Measurements from ENCODE around the gene CDY2A.
"Not testable (repeated sequence)": the region's sequence is repeated elsewhere in the genome, so short reads cannot be mapped to it uniquely, and the experiment has no call there.

- TF ChIP-seq EP300, POLR2A (IDR thresholded peaks at IDR 0.05): not testable (repeated sequence)
- TF ChIP-seq, protein P1, sequence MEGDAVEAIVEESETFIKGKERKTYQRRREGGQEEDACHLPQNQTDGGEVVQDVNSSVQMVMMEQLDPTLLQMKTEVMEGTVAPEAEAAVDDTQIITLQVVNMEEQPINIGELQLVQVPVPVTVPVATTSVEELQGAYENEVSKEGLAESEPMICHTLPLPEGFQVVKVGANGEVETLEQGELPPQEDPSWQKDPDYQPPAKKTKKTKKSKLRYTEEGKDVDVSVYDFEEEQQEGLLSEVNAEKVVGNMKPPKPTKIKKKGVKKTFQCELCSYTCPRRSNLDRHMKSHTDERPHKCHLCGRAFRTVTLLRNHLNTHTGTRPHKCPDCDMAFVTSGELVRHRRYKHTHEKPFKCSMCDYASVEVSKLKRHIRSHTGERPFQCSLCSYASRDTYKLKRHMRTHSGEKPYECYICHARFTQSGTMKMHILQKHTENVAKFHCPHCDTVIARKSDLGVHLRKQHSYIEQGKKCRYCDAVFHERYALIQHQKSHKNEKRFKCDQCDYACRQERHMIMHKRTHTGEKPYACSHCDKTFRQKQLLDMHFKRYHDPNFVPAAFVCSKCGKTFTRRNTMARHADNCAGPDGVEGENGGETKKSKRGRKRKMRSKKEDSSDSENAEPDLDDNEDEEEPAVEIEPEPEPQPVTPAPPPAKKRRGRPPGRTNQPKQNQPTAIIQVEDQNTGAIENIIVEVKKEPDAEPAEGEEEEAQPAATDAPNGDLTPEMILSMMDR (IDR thresholded peaks at IDR 0.05) = not testable (repeated sequence)
Observed at GRCh38 chrY:18034100-18034814, 8.7 kb downstream of the CDY2A start.
